ENCODE results near the gene UCN3.
"Not testable (repeated sequence)": the region's sequence is repeated elsewhere in the genome, so short reads cannot be mapped to it uniquely, and the experiment has no call there.

UCN3 gene

GRCh38 chr10:5369362-5370158, 4.8 kb downstream of the UCN3 start:
- no peak for DNase-seq (ENCODE audit: low read depth in 2 of 2)

GRCh38 chr10:5370493-5371352, 6.0 kb downstream of the UCN3 start:
- DNase-seq (ENCODE audit: low read depth in 2 of 2), result no peak

DNA sequence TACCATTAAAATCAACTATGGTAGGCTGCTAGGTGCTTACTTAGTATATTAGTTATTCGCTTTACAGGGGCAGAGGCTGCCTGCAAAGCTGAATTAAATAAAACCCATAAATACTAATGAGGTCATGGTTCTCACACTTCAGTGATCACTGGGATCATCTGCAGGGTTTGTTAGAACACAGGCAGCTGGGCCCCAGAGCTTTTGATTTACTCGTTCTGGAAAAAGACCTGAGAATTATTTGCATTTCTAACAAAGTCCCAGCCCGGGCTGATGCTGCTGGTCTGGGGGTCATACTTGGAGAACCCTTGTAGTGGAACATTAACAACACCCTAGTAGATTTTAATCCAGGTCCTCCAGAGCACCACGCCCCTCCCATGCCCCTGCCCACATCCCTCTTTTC, 8.5 kb downstream of the UCN3 start:
- no peak for DNase-seq (ENCODE audit: low read depth in 2 of 2)

DNA sequence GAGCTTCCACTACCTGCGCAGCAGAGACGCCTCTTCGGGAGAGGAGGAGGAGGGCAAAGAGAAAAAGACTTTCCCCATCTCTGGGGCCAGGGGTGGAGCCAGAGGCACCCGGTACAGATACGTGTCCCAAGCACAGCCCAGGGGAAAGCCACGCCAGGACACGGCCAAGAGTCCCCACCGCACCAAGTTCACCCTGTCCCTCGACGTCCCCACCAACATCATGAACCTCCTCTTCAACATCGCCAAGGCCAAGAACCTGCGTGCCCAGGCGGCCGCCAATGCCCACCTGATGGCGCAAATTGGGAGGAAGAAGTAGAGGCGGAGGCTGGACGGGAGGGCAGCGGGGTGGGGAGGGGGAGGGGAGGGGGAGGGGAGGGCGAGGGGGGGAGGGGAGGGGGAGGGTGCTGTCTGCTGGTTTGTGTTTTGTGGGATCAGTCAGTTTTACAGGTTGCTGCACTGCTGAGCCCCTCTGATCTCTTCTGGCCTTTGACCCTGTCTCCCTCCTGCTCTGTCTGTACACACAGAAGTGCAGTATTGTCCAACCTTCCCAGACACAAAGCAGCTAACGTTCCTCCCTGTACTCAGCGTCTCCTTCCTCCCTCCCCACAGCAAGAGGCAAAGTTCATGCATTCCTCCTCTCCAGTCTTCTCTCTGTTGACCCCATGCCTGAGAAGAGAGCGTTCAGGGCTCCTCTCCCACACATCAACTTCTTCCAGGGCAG, 9.3 kb downstream of the UCN3 start:
- no peak for DNase-seq (ENCODE audit: low read depth in 2 of 2)

GRCh38 chr10:5376450-5376849, 11.7 kb downstream of the UCN3 start:
- DNase-seq (ENCODE audit: low read depth in 2 of 2), result no peak

GRCh38 chr10:5379202-5379601, 14.4 kb downstream of the UCN3 start:
- not testable (repeated sequence) for DNase-seq (ENCODE audit: low read depth in 2 of 2)

GRCh38 chr10:5380395-5380794, 15.6 kb downstream of the UCN3 start:
- not testable (repeated sequence) for DNase-seq (ENCODE audit: low read depth in 2 of 2)

- no peak for DNase-seq (ENCODE audit: low read depth in 2 of 2)
Observed at GRCh38 chr10:5381187-5381586, 16.4 kb downstream of the UCN3 start.

- no peak for DNase-seq (ENCODE audit: low read depth in 2 of 2)
Observed at GRCh38 chr10:5385224-5385623, 20.5 kb downstream of the UCN3 start.

GRCh38 chr10:5387169-5387568, 22.4 kb downstream of the UCN3 start:
- DNase-seq (ENCODE audit: low read depth in 2 of 2), result no peak

DNA sequence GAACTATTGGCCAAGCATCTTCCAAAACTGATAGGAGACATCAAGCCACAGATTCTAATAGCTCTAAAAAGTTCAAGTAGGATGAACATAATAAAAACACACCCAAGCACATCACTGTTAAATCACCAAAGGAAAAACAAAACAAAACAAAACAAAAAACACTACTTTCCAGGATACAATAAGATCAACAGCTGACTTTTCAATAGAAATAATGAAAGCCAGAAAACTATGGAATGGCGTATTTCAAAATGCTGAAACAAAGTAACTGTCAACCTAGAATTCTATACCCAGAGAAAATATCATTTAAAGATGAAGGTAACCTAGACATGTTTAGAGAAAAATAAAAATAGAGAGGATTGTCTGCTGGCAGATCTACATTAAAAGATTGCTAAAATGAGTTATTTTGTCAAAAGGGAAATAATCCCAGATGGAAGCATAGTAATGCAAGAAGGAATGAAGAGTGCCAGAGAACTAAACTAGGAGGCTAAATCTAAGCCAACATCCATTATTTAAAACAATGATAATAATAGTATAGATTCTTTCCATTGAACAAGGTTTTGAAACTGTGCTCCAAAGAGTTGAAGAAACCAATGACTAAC, 25.9 kb downstream of the UCN3 start:
- no peak for DNase-seq (ENCODE audit: low read depth in 2 of 2)

GRCh38 chr10:5391790-5392189, 27.0 kb downstream of the UCN3 start:
- no peak for DNase-seq (ENCODE audit: low read depth in 2 of 2)

DNA sequence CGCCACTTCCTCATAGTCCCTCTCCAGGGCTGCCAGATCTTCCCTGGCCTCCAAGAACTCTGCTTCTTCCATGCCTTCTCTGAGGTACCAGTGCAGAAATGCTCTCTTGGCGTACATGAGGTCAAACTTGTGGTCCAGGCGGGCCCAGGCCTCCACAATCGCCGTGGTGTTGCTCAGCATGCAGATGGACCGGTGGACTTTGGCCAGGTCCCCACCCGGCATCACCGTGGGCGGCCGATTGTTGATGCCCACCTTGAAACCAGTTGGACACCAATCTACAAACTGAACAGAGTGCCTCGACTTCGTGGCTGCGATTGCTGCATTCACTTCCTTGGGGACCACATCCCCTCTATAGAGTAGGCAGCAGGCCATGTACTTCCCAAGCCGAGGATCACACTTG, 28.8 kb downstream of the UCN3 start:
- DNase-seq (ENCODE audit: low read depth in 2 of 2), result no peak

GRCh38 chr10:5395168-5395567, 30.4 kb downstream of the UCN3 start:
- DNase-seq (ENCODE audit: low read depth in 2 of 2), result no peak

DNA sequence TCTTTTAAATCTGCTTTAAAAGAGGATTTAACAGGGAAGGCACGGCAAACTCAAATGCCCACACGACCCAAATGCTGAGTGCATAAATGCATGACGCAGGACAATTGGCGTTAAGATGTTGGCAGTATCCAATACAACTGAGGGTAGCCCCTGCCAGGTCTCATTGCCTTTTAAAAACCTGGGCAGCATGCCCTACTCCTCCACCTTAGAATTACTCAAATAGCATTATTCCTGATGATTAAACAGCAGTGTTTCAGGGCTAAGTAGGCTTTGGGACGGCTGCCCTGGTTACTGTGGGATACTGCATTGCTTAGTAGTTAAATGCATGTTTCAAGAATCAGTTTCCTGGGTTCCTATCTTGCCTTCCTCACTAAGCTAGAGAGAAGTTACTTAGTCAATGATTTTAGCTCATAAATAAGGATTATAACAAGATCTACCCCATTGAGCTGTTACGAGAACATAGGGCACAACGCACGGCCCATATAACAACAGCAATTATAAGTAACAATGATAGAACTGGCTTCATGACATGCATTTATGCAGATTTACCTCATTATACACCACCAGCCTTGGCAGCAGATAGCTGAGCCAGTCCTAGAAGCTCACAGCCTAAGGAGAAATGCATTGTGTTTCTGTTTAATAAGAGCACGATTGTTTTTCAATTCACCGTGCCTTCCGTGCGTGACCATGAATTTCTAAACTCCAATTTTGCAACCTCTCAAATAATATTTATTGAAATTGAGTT, 32.0 kb downstream of the UCN3 start:
- DNase-seq (ENCODE audit: low read depth in 2 of 2), result no peak

DNA sequence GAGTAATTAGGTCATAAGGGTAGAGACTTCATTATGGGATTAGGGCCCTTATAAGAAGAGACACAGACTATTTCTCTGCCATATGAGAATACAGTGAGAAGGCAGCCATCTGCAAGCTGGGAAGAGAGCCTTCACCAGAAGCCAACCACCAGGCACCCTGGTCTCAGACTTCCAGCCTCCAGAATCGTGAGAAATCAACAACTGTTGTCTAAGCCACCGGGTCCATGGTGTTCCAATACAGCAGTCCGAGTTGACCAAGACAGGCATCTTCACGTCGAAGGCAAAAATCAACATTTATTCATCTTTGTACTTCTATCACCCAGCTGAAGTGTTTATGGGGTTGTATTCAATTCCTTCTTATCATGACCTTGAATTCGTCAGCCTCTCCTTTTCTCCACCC, 34.6 kb downstream of the UCN3 start:
- DNase-seq (ENCODE audit: low read depth in 2 of 2), result no peak

- DNase-seq (ENCODE audit: low read depth in 2 of 2), result no peak
Observed at GRCh38 chr10:5400468-5401240, 35.9 kb downstream of the UCN3 start.

GRCh38 chr10:5402798-5403197, 38.0 kb downstream of the UCN3 start:
- DNase-seq (ENCODE audit: low read depth in 2 of 2), result no peak

DNA sequence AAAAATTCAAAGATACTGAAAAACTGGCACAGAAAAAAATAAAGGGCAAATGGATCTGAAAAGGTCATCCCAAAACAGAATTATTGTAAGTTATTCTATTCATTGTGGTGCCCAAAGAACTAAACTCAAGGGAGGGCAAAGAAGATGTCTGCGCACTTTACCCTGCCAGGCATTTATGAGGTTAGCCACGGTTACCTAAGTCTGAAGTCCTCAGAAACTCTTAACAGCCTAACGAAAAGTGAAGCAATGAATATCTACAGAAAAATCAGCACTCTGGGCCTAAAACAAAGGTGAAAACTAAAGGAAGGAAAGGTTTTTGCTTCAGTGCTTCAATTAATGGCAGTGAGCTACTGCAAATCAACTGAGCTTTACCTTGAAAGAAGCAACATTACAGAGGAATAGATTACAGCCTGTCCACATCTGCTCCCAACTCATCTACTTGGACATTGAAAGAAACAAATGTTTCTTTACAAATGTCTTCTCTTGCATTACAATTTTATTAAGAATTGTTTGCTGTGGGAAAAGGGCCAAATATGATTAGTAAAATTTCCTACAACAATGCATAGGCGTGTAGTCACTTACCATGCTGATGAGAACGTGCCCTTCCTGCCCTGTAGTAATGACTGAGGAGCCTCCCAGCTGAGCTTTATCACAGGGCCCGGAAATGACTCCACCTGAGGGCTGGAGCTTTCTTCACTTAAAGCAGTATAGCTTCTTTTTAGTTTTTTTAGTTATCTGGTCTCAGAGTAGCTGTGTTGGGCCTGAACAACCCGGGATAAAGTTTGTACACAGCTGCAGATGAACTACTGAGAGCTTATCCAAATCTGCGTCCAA, 39.7 kb downstream of the UCN3 start, which contains the start of gene TUBAL3:
TSS of gene TUBAL3 (minus strand) at position 621 of the 834 bp plus-strand sequence. CDS start at position 585, 36 bp downstream.
- no peak for DNase-seq (ENCODE audit: low read depth in 2 of 2)

All from stimulated activated CD4-positive, alpha-beta T cell treated with anti-CD3 and anti-CD28 coated beads, Interleukin-12 subunit alpha, Interleukin-12 subunit beta, amount 100 ng/mL, for 24 hours (primary cell).